ENCODE measurements around the gene LOC101059915.

Gene LOC101059915

GRCh38 chrX:71667328-71668247 is at the start of gene LOC101059915:
TSS of gene LOC101059915 (plus strand) at chrX:71667546.
- Mint-ChIP-seq H3K27ac (ENCODE audit: unreplicated experiment) (no peak within 1 kb of the TSS), H3K4me3 (ENCODE audit: low read depth, unreplicated experiment) (no peak within 1 kb of the TSS), H3K36me3 (ENCODE audit: insufficient read depth, unreplicated experiment) (no peaks in the 10 kb centered on the region), H3K4me1 (ENCODE audit: low read depth, unreplicated experiment) (no peaks in the 10 kb centered on the region), H3K27me3 (ENCODE audit: unreplicated experiment) (no peaks in the 10 kb centered on the region), H3K9me3 (ENCODE audit: low read depth, unreplicated experiment) (no peaks in the 10 kb centered on the region)
- intact Hi-C loops (cut with micrococcal nuclease; ENCODE audit: unreplicated experiment) = no loop called here
- no peak for TF ChIP-seq CTCF (IDR thresholded peaks at IDR 0.05; ENCODE audit: unreplicated experiment)
- DNase-seq = no peak
- CTCF ChIA-PET = no interaction called here
- no TSS peak for BruUV-seq (replicated peaks)

- BruUV-seq (replicated peaks) = no TSS peak
- Mint-ChIP-seq H3K4me3 (ENCODE audit: low read depth, unreplicated experiment) (no peak overlapping the region), H3K27ac (ENCODE audit: unreplicated experiment) (no peak overlapping the region), H3K36me3 (ENCODE audit: insufficient read depth, unreplicated experiment) (peaks cover 34% of the 10 kb centered on the region), H3K27me3 (ENCODE audit: unreplicated experiment) (no peaks in the 10 kb centered on the region), H3K4me1 (ENCODE audit: low read depth, unreplicated experiment) (peaks cover 5% of the 10 kb centered on the region), H3K9me3 (ENCODE audit: low read depth, unreplicated experiment) (no peaks in the 10 kb centered on the region)
- no peak for TF ChIP-seq CTCF (IDR thresholded peaks at IDR 0.05; ENCODE audit: unreplicated experiment)
- DNase-seq = no peak
- CTCF ChIA-PET = no interaction called here
- intact Hi-C loops (cut with micrococcal nuclease; ENCODE audit: unreplicated experiment) = no loop called here
These were observed 49.6 kb upstream of the LOC101059915 start for GRCh38 chrX:71617742-71618141.

- H3K9me3 Mint-ChIP-seq (ENCODE audit: low read depth, unreplicated experiment) = no peaks in the 10 kb centered on the region
- H3K27me3 Mint-ChIP-seq (ENCODE audit: unreplicated experiment) = no peaks in the 10 kb centered on the region
- TF ChIP-seq CTCF (IDR thresholded peaks at IDR 0.05; ENCODE audit: unreplicated experiment) = no peak
- peaks cover 5% of the 10 kb centered on the region for H3K4me1 Mint-ChIP-seq (ENCODE audit: low read depth, unreplicated experiment)
- CTCF ChIA-PET = no interaction called here
- DNase-seq = no peak
- H3K36me3 Mint-ChIP-seq (ENCODE audit: insufficient read depth, unreplicated experiment) = peaks cover 32% of the 10 kb centered on the region
- H3K27ac Mint-ChIP-seq (ENCODE audit: unreplicated experiment) = no peak within 1 kb of the TSS
- no TSS peak for BruUV-seq (replicated peaks)
- intact Hi-C loops (cut with micrococcal nuclease; ENCODE audit: unreplicated experiment) = no loop called here
- H3K4me3 Mint-ChIP-seq (ENCODE audit: low read depth, unreplicated experiment) = no peak within 1 kb of the TSS
These were observed 49.0 kb upstream of the LOC101059915 start, which contains the start of gene CXCR3 for GRCh38 chrX:71618303-71618721. TSS of gene CXCR3 (minus strand) at chrX:71618511. CDS start at chrX:71618449, 62 bp downstream.

- no peak for TF ChIP-seq CTCF (IDR thresholded peaks at IDR 0.05; ENCODE audit: unreplicated experiment)
- CTCF ChIA-PET = no interaction called here
- Mint-ChIP-seq H3K36me3 (ENCODE audit: insufficient read depth, unreplicated experiment) (peaks cover 30% of the 10 kb centered on the region), H3K4me1 (ENCODE audit: low read depth, unreplicated experiment) (peaks cover 5% of the 10 kb centered on the region), H3K27ac (ENCODE audit: unreplicated experiment) (no peak overlapping the region), H3K27me3 (ENCODE audit: unreplicated experiment) (no peaks in the 10 kb centered on the region), H3K9me3 (ENCODE audit: low read depth, unreplicated experiment) (no peaks in the 10 kb centered on the region), H3K4me3 (ENCODE audit: low read depth, unreplicated experiment) (no peak overlapping the region)
- no TSS peak for BruUV-seq (replicated peaks)
- intact Hi-C loops (cut with micrococcal nuclease; ENCODE audit: unreplicated experiment) = no loop called here
- no peak for DNase-seq
These were observed 48.6 kb upstream of the LOC101059915 start for GRCh38 chrX:71618787-71619186.

All from Calu3 (cell line).